DOHH2 (cell line): Measurements from ENCODE around the gene ICAM5.

Experiments
- H3F3A ChIP-seq: fragments of 200-600 bp; sonication (generic), shearing (Covaris generic); 2 replicates; pipeline ENCODE4 v1.6.0; 2016; ENCODE audit warnings: antibody characterized with exemption, mild to moderate bottlenecking; ENCODE audit not compliant: control insufficient read depth, insufficient read depth
- H3K27ac ChIP-seq: fragments of 200-600 bp; sonication (generic); 2 replicates; pipeline ENCODE4 v1.5.1; 2014; ENCODE audit warnings: low read depth, mild to moderate bottlenecking, low read length, moderate library complexity
- H3K27me3 ChIP-seq: fragments of 200-600 bp; sonication (generic); 2 replicates; pipeline ENCODE4 v1.6.1; 2014; ENCODE audit warnings: mild to moderate bottlenecking, low read length, mixed read lengths; ENCODE audit not compliant: control insufficient read depth
- H3K36me3 ChIP-seq: fragments of 200-600 bp; sonication (generic); 2 replicates; pipeline ENCODE4 v1.6.1; 2014; ENCODE audit warnings: mild to moderate bottlenecking, low read length, moderate library complexity, mixed read lengths; ENCODE audit not compliant: control insufficient read depth
- H3K4me1 ChIP-seq: fragments of 200-600 bp; sonication (generic); 2 replicates; pipeline ENCODE4 v1.6.1; 2014; ENCODE audit warnings: mild to moderate bottlenecking, low read length, mixed read lengths; ENCODE audit not compliant: control insufficient read depth
- H3K4me2 ChIP-seq: fragments of 200-600 bp; sonication (generic); 2 replicates; pipeline ENCODE4 v1.6.0; 2014; ENCODE audit warnings: mild to moderate bottlenecking, low read length, moderate library complexity
- H3K4me3 ChIP-seq: fragments of 200-600 bp; sonication (generic); 2 replicates; pipeline ENCODE4 v1.5.1; 2014; ENCODE audit warnings: mild to moderate bottlenecking, low read length, mixed read lengths
- H3K79me2 ChIP-seq: fragments of 200-600 bp; sonication (generic); 2 replicates; pipeline ENCODE4 v1.6.1; 2014; ENCODE audit warnings: mild to moderate bottlenecking, low read length, mixed read lengths; ENCODE audit not compliant: control insufficient read depth
- H3K9me2 ChIP-seq: fragments of 200-600 bp; sonication (generic); replicated peaks from 2 replicates; pipeline ENCODE4 v1.6.1; 2014; ENCODE audit warnings: mild to moderate bottlenecking, low read length, mixed read lengths; ENCODE audit not compliant: control insufficient read depth
- H3K9me3 ChIP-seq: fragments of 200-600 bp; sonication (generic); 2 replicates; pipeline ENCODE4 v1.6.1; 2014; ENCODE audit warnings: antibody characterized with exemption, low read length, mixed read lengths; ENCODE audit not compliant: control insufficient read depth, insufficient read depth
- H4K20me1 ChIP-seq: fragments of 200-600 bp; sonication (generic); 2 replicates; pipeline ENCODE4 v1.6.0; 2014; ENCODE audit warnings: low read depth, mild to moderate bottlenecking, antibody characterized with exemption, low read length, moderate library complexity; ENCODE audit not compliant: control insufficient read depth, insufficient read depth
- EZH2phosphoT487 ChIP-seq: fragments of 200-600 bp; sonication (generic); IDR thresholded peaks from 2 replicates; pipeline ENCODE4 v1.6.1; 2017; ENCODE audit warnings: borderline replicate concordance, mild to moderate bottlenecking, antibody characterized with exemption, low read length, moderate library complexity, mixed read lengths
- TF ChIP-seq, protein P1 (sequence below): fragments of 200-600 bp; sonication (generic); IDR thresholded peaks from one replicate; pipeline ENCODE4 v1.5.1; 2014; ENCODE audit warnings: antibody characterized with exemption, mild to moderate bottlenecking, low read depth, low read length; ENCODE audit not compliant: poor library complexity, severe bottlenecking

Gene ICAM5

DNA sequence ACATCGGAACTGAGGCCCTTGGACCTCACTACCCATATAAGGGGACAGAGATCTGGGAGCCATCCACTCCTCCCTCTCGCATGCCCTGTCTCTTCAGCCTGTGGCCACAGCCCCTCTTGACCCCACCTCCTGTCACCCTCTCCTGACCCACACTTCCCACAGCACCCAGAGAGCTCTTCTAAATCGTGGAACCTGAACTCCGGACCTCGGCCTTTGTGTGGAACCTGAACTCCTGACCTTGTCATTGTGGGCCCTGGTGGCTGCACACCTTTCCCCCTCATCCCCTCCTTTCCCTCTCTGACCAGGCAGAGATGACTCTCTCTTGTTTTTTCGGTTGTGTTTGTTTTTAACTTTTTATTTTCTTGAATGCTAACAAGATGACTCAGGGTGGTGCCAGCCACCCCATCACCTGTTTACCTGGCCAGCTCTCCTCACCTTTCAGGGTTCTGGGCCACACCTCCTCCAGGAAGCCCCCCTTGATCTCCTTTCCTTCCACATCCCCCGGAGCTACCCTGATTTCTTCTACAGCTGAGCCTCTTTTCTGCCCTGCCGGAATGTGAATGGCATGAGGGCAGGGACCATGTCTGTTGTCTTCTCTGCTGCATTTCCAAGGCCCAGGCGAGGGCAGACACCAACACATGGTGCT, 32.7 kb upstream of the ICAM5 start:
- Histone ChIP-seq H3K4me2 (no peak overlapping the region), H3K27ac (no peak overlapping the region), H3K9me2 (no peaks in the 10 kb centered on the region), H3K4me3 (no peak overlapping the region), H3F3A (peaks cover 11% of the 10 kb centered on the region; the same call in 1 of the 2 replicates), H3K4me1 (peaks cover 26% of the 10 kb centered on the region), H3K79me2 (peaks cover 33% of the 10 kb centered on the region), H4K20me1 (peaks cover 9% of the 10 kb centered on the region; the same call in 1 of the 2 replicates), H3K9me3 (no peaks in the 10 kb centered on the region), H3K36me3 (peaks cover 75% of the 10 kb centered on the region), H3K27me3 (no peaks in the 10 kb centered on the region)
- TF ChIP-seq EZH2phosphoT487 = no peak
- TF ChIP-seq, protein P1, sequence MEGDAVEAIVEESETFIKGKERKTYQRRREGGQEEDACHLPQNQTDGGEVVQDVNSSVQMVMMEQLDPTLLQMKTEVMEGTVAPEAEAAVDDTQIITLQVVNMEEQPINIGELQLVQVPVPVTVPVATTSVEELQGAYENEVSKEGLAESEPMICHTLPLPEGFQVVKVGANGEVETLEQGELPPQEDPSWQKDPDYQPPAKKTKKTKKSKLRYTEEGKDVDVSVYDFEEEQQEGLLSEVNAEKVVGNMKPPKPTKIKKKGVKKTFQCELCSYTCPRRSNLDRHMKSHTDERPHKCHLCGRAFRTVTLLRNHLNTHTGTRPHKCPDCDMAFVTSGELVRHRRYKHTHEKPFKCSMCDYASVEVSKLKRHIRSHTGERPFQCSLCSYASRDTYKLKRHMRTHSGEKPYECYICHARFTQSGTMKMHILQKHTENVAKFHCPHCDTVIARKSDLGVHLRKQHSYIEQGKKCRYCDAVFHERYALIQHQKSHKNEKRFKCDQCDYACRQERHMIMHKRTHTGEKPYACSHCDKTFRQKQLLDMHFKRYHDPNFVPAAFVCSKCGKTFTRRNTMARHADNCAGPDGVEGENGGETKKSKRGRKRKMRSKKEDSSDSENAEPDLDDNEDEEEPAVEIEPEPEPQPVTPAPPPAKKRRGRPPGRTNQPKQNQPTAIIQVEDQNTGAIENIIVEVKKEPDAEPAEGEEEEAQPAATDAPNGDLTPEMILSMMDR = no peak

DNA sequence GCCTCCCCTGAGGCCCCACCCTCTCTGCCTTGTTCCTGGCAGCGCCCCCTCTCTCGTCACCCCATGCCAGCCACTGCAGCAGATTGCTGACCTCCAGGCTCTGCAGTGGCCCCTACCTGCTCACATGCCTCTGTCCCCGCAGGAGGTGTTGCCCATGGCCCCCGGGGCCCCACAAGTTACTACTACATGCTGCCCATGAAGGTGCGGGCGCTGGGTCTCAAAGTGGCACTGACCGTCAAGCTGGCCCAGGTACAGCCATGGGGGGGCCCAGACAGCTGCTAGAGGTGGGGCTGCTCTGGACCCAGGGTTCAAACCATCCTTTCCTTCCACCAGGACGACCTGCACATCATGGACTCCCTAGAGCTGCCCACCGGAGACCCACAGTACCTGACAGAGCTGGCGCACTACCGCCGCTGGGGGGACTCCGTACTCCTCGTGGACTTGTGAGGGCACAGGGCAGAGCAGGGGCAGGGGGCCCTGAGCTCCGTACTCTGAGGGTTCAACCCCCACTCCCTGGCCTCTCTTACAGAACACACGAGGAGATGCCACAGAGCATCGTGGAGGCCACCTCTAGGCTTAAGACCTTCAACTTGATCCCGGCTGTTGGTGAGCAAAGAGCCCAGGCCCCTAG, 31.6 kb upstream of the ICAM5 start:
- Histone ChIP-seq H3K27ac (no peak overlapping the region), H3K9me3 (no peaks in the 10 kb centered on the region), H3K36me3 (peaks cover 65% of the 10 kb centered on the region), H3K27me3 (no peaks in the 10 kb centered on the region), H4K20me1 (peaks cover 4% of the 10 kb centered on the region; the same call in 1 of the 2 replicates), H3K4me3 (no peak overlapping the region), H3K4me1 (peaks cover 20% of the 10 kb centered on the region), H3K4me2 (0 out of 2 replicates have a peak overlapping the region, but pooled peaks have one; percentile 4), H3K9me2 (no peaks in the 10 kb centered on the region), H3F3A (peaks cover 8% of the 10 kb centered on the region; the same call in 1 of the 2 replicates), H3K79me2 (peaks cover 22% of the 10 kb centered on the region)
- TF ChIP-seq, protein P1 = no peak
- no peak for TF ChIP-seq EZH2phosphoT487

DNA sequence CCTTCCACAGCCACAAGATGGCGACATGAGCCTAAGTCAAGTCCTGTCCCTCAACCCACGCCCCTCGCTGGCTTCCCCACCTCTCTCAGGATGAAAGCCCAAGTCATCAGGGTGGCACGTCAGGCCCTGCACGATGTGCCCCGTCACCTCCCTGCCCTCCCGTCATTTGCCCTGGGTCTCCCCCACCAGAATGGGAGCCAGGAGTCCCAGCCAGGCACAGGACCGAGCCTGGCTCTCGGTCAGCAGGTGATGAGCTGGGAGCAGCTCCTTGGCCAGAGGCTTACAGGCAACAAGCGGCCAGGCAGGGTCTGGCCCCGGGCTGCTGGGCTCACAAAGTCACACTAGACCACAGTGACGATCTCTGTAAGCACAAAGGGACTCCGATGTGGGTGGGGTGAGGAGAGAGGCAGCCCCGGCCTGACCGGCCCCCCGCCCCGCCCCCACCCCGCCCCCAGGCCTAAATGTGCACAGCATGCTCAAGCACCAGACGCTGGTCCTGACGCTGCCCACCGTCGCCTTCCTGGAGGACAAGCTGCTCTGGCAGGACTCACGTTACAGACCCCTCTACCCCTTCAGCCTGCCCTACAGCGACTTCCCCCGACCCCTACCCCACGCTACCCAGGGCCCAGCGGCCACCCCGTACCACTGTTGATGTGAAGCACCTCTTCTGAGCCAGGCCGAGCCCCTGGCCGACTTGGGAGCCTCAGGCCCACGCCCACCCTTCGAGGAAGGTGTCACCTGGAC, 30.4 kb upstream of the ICAM5 start:
- H4K20me1 ChIP-seq = peaks cover 1% of the 10 kb centered on the region; the same call in 1 of the 2 replicates
- no peak overlapping the region for H3K4me2 ChIP-seq
- H3K4me3 ChIP-seq = no peak overlapping the region
- H3K9me3 ChIP-seq = no peaks in the 10 kb centered on the region
- peaks cover 12% of the 10 kb centered on the region for H3K4me1 ChIP-seq
- no peaks in the 10 kb centered on the region for H3K27me3 ChIP-seq
- peaks cover 8% of the 10 kb centered on the region; the same call in 1 of the 2 replicates for H3F3A ChIP-seq
- H3K79me2 ChIP-seq = peaks cover 10% of the 10 kb centered on the region
- H3K27ac ChIP-seq = no peak overlapping the region
- H3K36me3 ChIP-seq = peaks cover 54% of the 10 kb centered on the region
- TF ChIP-seq, protein P1 = peak; percentile 74
- no peak for TF ChIP-seq EZH2phosphoT487
- H3K9me2 ChIP-seq = no peaks in the 10 kb centered on the region
